Activated naive CD8-positive, alpha-beta T cell treated with anti-CD3 and anti-CD28 coated beads, Interleukin-2, amount 50 U/mL, for 24 hours (primary cell): ENCODE data around the gene ADIG.

Source experiments
- ATAC-seq: fragments of 150-1000 bp; cut with Tn5 transposase; one replicate; pipeline ENCODE4 v1.10.0; 2021
- DNase-seq: peaks from one replicate; pipeline ENCODE4 v3.0.0; 2021
- H3K27ac Mint-ChIP-seq: one replicate; pipeline ENCODE4 v1.8.0; 2021; ENCODE audit warnings: mild to moderate bottlenecking, mixed read lengths
- H3K27me3 Mint-ChIP-seq: one replicate; pipeline ENCODE4 v1.8.0; 2021; ENCODE audit warnings: mixed read lengths
- H3K36me3 Mint-ChIP-seq: one replicate; pipeline ENCODE4 v1.8.0; 2021; ENCODE audit warnings: low read depth, mixed read lengths
- H3K4me1 Mint-ChIP-seq: one replicate; pipeline ENCODE4 v1.8.0; 2021; ENCODE audit warnings: mixed read lengths
- H3K4me3 Mint-ChIP-seq: one replicate; pipeline ENCODE4 v1.8.0; 2021; ENCODE audit warnings: mild to moderate bottlenecking, moderate library complexity, mixed read lengths
- H3K9me3 Mint-ChIP-seq: one replicate; pipeline ENCODE4 v1.8.0; 2021; ENCODE audit warnings: mixed read lengths

The ADIG gene

DNA sequence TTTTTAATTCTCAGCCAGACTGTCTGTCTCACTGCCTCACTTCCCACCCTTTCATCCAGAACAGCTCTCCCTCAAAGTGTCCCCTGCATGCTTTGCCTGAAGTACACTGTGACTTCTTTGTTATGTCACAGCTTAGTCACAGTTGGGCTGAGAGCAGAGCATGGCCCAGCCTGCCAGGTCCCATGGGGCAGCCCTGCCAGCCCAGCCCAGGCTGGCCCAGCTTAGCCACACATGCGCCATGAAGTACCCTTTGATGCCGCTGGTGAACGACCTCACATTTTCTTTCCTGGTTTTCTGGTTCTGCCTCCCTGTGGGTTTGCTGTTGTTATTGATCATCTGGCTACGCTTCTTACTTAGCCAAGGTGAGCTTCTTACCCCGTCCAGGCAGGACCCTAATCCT, at the start of gene ADIG:
Gene ADIG (plus strand): TSS at position 185 of the 400 bp plus-strand sequence. CDS start 54 bp downstream, at position 239.
- Mint-ChIP-seq H3K36me3 (no peaks in the 10 kb centered on the region), H3K4me1 (no peaks in the 10 kb centered on the region), H3K27ac (no peak within 1 kb of the TSS), H3K27me3 (no peaks in the 10 kb centered on the region), H3K4me3 (no peak within 1 kb of the TSS), H3K9me3 (no peaks in the 10 kb centered on the region)
- DNase-seq (no peak), ATAC-seq (no peak)

DNA sequence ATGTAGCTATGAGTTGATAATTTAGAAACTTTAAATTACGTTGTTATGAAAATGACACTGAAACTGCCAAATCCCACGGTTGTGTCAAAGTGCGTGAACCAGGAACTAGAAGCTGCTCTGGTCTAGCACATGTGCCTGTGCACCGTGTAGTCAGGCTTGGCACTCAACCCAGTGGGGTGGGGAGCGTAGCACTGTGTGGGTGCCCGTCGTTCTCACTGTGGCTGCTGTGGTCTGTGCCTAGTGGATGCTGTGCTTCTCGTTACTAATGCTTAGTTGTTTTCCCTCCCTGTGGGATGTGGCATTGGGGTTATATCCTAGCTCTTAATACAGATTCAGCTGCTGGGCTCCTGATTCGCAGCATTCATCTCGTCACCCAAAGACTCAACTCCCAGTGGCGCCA, 46.2 kb upstream of the ADIG start:
- no peaks in the 10 kb centered on the region for H3K9me3 Mint-ChIP-seq
- peak overlapping the region; percentile 71 for H3K27ac Mint-ChIP-seq
- no peaks in the 10 kb centered on the region for H3K27me3 Mint-ChIP-seq
- DNase-seq (peak; percentile 2), ATAC-seq (peak; percentile 76)
- no peak overlapping the region for H3K4me3 Mint-ChIP-seq
- H3K36me3 Mint-ChIP-seq: peaks cover 29% of the 10 kb centered on the region
- peaks cover 7% of the 10 kb centered on the region for H3K4me1 Mint-ChIP-seq

- no peak for DNase-seq
- Mint-ChIP-seq H3K27ac (no peak overlapping the region), H3K4me3 (no peak overlapping the region), H3K9me3 (no peaks in the 10 kb centered on the region), H3K27me3 (no peaks in the 10 kb centered on the region), H3K36me3 (peaks cover 34% of the 10 kb centered on the region), H3K4me1 (peaks cover 7% of the 10 kb centered on the region)
- ATAC-seq: no peak
Measured at GRCh38 chr20:38536310-38536709, 44.7 kb upstream of the ADIG start.

DNA sequence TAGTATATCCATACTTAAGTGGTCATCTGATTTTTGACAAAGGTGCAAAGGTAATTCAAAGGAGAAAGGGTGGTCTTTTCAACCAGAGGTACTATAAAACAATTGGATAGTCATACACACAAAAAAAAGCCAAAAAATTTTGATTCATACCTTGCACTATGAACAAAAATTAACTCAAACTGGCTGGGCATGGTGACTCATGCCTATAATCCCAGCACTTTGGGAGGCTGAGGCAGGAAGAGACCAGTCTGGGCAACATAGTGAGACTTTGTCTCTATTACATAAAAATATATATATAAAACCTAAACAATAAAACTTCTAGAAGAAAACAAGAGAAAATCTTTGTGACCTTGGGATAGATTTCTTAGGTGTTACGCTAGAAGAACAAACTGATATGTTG, 43.8 kb upstream of the ADIG start:
- peaks cover 41% of the 10 kb centered on the region for H3K36me3 Mint-ChIP-seq
- DNase-seq (no peak), ATAC-seq (no peak)
- H3K9me3 Mint-ChIP-seq: no peaks in the 10 kb centered on the region
- no peak overlapping the region for H3K27ac Mint-ChIP-seq
- H3K4me3 Mint-ChIP-seq: no peak overlapping the region
- no peaks in the 10 kb centered on the region for H3K27me3 Mint-ChIP-seq
- peaks cover 7% of the 10 kb centered on the region for H3K4me1 Mint-ChIP-seq

- Mint-ChIP-seq H3K4me1 (peaks cover 7% of the 10 kb centered on the region), H3K27me3 (no peaks in the 10 kb centered on the region), H3K36me3 (peaks cover 40% of the 10 kb centered on the region), H3K27ac (no peak overlapping the region), H3K4me3 (no peak overlapping the region), H3K9me3 (no peaks in the 10 kb centered on the region)
- DNase-seq (no peak), ATAC-seq (no peak)
Measured at GRCh38 chr20:38538789-38539188, 42.2 kb upstream of the ADIG start.

DNA sequence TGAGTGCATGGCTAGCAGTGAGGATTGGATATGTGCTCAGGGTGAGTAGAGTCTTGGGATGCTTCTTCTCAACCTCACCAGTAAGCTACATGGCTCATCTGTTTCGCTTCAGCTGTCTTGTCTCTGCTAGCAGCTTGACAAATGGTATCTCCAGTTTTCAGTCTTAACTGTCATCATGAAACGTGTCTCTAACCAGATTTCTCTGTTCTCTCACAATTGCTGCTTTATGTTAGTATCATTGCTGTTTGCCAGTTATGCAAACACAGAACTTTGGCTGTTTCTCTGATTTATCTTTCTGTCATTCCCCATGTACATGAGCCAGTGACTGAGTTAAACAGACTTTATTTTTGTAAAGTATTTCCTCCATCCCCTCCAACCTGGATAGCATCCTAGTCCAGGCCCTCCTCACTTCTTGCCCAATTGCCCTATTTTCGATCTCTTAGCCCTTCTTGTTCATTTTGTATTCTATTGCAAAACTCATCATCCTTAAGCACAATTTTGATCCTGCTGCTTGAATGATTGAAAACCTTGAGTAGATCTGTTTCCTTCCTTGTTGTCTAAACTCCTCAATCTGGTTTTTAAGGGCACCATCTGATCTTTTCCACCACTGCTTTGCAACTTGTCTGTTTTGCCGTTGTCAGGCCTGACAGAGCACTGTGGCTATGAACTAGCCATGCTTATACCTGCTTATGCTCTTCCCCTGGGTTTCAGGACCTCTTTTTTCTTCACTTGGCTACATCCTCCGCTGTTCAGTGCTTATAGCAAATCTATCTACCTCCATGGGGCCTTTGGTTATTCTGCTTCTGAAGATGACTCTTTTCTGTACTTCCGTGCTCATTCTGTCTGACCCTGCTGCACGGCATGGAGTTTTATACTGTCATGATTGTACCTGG, 37.7 kb upstream of the ADIG start:
- Mint-ChIP-seq H3K4me1 (peaks cover 2% of the 10 kb centered on the region), H3K36me3 (peaks cover 38% of the 10 kb centered on the region), H3K4me3 (no peak overlapping the region), H3K9me3 (no peaks in the 10 kb centered on the region), H3K27ac (no peak overlapping the region), H3K27me3 (no peaks in the 10 kb centered on the region)
- no peak for DNase-seq
- no peak for ATAC-seq

- peaks cover 45% of the 10 kb centered on the region for H3K36me3 Mint-ChIP-seq
- peaks cover 2% of the 10 kb centered on the region for H3K4me1 Mint-ChIP-seq
- H3K27me3 Mint-ChIP-seq: no peaks in the 10 kb centered on the region
- H3K9me3 Mint-ChIP-seq: no peaks in the 10 kb centered on the region
- ATAC-seq: no peak
- DNase-seq: no peak
- no peak overlapping the region for H3K27ac Mint-ChIP-seq
- no peak overlapping the region for H3K4me3 Mint-ChIP-seq
Measured at GRCh38 chr20:38545771-38546170, 35.2 kb upstream of the ADIG start.

DNA sequence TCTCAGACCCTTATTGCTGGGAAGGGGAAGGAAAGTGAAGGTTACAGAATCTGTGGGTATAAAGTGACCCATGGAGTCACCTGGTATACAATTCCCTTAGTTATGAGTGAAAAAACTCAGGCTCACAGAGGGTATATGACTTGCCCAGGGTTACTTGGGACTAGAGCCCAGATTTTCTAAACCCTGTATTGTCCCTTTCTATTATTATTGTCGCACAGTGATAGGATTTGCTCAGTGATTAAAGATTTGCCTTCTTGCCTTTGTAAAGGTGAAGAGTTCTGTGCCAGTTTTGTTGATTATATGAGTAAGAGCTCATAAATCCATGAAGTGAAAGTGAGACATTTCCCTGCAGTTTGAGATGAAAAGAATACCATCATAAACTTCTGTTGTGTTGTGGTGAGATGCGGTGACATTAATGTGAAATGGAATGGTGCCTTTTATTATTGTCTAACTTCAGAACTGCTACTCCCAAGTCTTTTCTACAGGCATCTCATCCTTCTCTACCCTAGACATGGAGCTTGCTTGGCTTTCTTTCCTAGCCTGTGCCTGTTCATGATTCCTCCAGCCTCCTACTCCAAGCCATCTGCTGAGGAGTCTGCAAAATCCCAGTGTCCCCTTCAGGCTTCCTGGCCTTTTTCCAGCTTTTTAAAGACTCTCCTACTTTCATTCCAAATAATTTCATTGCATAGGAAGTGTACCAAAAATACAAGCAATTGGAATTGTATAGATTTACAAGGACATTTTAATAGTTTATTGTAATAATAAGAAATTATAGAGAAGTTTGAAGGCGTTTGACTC, 33.5 kb upstream of the ADIG start:
- Mint-ChIP-seq H3K27me3 (no peaks in the 10 kb centered on the region), H3K9me3 (no peaks in the 10 kb centered on the region), H3K4me3 (no peak overlapping the region), H3K4me1 (peaks cover 2% of the 10 kb centered on the region), H3K36me3 (peaks cover 34% of the 10 kb centered on the region), H3K27ac (no peak overlapping the region)
- ATAC-seq: no peak
- no peak for DNase-seq

DNA sequence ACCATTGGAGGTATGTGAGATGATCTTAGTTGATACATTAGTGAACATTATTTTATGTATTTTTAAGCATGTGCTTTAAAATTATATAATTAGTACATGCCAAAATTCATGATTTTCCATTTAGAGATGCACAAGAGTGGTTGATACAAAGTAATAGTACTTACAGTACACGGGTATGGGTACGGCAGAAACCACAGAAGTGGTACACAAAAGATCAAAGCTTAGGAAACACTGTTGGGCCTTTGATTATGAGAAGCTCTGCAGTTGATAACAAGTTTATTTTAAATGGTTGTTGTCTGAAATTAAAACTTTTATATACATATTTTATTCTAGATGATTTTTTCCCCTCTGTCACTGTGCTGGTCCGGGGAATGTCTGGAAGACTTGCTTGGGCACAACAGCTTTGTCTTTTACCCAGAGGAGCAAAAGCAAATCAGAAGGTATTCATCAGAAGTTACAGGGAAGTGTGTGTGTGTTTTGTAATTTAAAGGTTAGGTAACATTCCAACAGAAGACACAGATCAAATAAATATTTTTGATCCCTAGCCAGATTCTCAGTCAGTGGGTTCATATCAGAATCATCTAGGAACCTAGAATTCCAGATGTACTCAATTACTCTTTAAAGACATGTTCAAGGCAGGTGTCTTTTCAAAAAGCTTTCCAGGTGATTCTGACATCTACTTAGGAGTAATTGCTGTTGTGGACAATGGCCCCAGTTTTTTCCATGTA, 32.5 kb upstream of the ADIG start:
- peaks cover 30% of the 10 kb centered on the region for H3K36me3 Mint-ChIP-seq

DNA sequence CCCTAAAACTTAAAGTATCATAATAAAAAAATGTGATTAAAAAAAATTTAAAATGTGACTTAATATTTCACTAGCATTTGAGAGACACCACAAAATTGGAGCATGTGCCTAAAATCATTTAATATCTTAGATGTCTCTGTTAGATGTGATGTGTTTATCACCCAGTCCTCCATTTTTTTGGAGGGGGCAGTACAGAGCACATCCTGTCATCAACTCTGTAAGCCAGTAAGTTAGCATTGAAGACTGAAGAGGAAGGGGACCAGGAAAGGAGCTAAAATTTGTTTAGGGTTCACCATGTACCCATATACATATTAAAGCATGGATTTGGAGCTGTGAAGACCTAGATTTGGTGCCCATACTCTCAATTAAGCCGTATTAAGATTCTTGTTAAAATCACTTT, 30.7 kb upstream of the ADIG start:
- H3K4me1 Mint-ChIP-seq: peaks cover 2% of the 10 kb centered on the region
- H3K36me3 Mint-ChIP-seq: peaks cover 34% of the 10 kb centered on the region
- no peak overlapping the region for H3K4me3 Mint-ChIP-seq
- no peak overlapping the region for H3K27ac Mint-ChIP-seq
- no peaks in the 10 kb centered on the region for H3K9me3 Mint-ChIP-seq
- no peak for DNase-seq
- H3K27me3 Mint-ChIP-seq: no peaks in the 10 kb centered on the region
- ATAC-seq: no peak

More for the DNA sequence above, 32.5 kb upstream of the ADIG start:
- no peaks in the 10 kb centered on the region for H3K9me3 Mint-ChIP-seq
- ATAC-seq (no peak), DNase-seq (no peak)
- no peak overlapping the region for H3K27ac Mint-ChIP-seq
- peaks cover 2% of the 10 kb centered on the region for H3K4me1 Mint-ChIP-seq
- H3K27me3 Mint-ChIP-seq: no peaks in the 10 kb centered on the region
- H3K4me3 Mint-ChIP-seq: no peak overlapping the region

DNA sequence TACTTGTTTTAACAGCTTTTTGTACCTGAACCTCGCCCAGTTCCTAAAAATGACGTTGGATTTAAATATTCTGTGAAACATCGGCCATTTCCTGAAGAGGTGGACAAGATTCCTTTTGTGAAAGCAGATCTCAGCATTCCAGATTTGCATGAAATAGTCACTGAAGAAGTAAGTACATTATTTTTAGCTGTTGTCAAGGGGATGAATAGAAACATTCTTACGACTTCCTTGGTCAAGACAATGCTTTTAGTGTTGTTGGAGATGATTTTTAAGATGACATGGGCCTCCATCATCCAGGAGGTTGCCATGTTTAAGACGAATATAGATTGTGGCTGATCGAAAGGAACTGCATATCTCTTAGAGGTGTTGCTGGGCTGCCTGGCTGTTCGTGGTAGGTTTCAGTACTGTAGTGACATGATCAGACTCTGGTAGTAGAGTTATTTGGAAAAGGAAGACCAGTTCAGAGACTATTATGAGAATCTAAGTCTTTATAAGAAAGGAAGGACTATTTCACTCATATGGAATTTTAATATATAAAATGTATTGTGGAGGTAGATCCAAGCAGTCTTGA, 29.9 kb upstream of the ADIG start:
- H3K27me3 Mint-ChIP-seq: no peaks in the 10 kb centered on the region
- H3K36me3 Mint-ChIP-seq: peaks cover 28% of the 10 kb centered on the region
- no peak overlapping the region for H3K4me3 Mint-ChIP-seq
- no peak for ATAC-seq
- H3K9me3 Mint-ChIP-seq: no peaks in the 10 kb centered on the region
- no peak overlapping the region for H3K27ac Mint-ChIP-seq
- DNase-seq: no peak
- H3K4me1 Mint-ChIP-seq: peaks cover 2% of the 10 kb centered on the region

- H3K4me3 Mint-ChIP-seq: no peak overlapping the region
- H3K4me1 Mint-ChIP-seq: no peaks in the 10 kb centered on the region
- ATAC-seq (no peak), DNase-seq (no peak)
- no peaks in the 10 kb centered on the region for H3K27me3 Mint-ChIP-seq
- no peak overlapping the region for H3K27ac Mint-ChIP-seq
- no peaks in the 10 kb centered on the region for H3K9me3 Mint-ChIP-seq
- peaks cover 31% of the 10 kb centered on the region for H3K36me3 Mint-ChIP-seq
Measured at GRCh38 chr20:38554986-38555385, 26.0 kb upstream of the ADIG start.

GRCh38 chr20:38555395-38555794, 25.6 kb upstream of the ADIG start:
- no peak for ATAC-seq
- no peak overlapping the region for H3K27ac Mint-ChIP-seq

GRCh38 chr20:38557174-38557573, 23.8 kb upstream of the ADIG start:
- no peak overlapping the region for H3K27ac Mint-ChIP-seq
- no peak overlapping the region for H3K4me3 Mint-ChIP-seq
- H3K9me3 Mint-ChIP-seq: no peaks in the 10 kb centered on the region
- DNase-seq (no peak), ATAC-seq (no peak)
- no peaks in the 10 kb centered on the region for H3K4me1 Mint-ChIP-seq
- H3K27me3 Mint-ChIP-seq: no peaks in the 10 kb centered on the region
- H3K36me3 Mint-ChIP-seq: peaks cover 28% of the 10 kb centered on the region

More at GRCh38 chr20:38555395-38555794, 25.6 kb upstream of the ADIG start:
- peaks cover 28% of the 10 kb centered on the region for H3K36me3 Mint-ChIP-seq
- no peak for DNase-seq
- H3K9me3 Mint-ChIP-seq: no peaks in the 10 kb centered on the region
- no peak overlapping the region for H3K4me3 Mint-ChIP-seq
- no peaks in the 10 kb centered on the region for H3K4me1 Mint-ChIP-seq
- H3K27me3 Mint-ChIP-seq: no peaks in the 10 kb centered on the region
